Measurements from ENCODE around the gene PRDM15.

DNA sequence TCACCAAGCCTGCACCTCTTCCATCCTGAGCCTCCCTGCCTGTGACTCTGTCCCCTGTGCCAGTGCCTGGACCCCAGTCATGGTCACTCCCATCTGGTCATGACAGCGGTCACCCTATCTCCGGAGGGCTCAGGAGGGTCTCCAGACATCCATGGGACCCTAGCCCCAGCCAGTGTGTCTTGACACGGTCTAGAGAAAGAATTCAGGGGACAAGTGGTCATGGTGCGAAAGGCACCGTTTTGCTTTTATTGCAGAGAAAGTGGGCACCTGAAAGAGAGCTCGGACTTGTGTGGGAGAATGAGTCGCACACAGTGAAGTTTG, 107.6 kb downstream of the PRDM15 start:
- TF ChIP-seq, protein P1, sequence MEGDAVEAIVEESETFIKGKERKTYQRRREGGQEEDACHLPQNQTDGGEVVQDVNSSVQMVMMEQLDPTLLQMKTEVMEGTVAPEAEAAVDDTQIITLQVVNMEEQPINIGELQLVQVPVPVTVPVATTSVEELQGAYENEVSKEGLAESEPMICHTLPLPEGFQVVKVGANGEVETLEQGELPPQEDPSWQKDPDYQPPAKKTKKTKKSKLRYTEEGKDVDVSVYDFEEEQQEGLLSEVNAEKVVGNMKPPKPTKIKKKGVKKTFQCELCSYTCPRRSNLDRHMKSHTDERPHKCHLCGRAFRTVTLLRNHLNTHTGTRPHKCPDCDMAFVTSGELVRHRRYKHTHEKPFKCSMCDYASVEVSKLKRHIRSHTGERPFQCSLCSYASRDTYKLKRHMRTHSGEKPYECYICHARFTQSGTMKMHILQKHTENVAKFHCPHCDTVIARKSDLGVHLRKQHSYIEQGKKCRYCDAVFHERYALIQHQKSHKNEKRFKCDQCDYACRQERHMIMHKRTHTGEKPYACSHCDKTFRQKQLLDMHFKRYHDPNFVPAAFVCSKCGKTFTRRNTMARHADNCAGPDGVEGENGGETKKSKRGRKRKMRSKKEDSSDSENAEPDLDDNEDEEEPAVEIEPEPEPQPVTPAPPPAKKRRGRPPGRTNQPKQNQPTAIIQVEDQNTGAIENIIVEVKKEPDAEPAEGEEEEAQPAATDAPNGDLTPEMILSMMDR (IDR thresholded peaks at IDR 0.05; ENCODE audit: low read length), result no peak
- TF ChIP-seq EZH2phosphoT487 (IDR thresholded peaks at IDR 0.05; ENCODE audit: low read length), result no peak
